Brain microvascular endothelial cell (primary cell): Measurements from ENCODE around the gene COX8A.

Source experiments
- DNase-seq: peaks from one replicate; pipeline ENCODE4 v3.0.0-alpha.2; 2020
- H3K27ac ChIP-seq: fragments of 250-450 bp; sonication (Bioruptor Pico); 2 replicates; pipeline ENCODE4 v1.5.1; 2020; ENCODE audit warnings: mild to moderate bottlenecking, moderate library complexity
- H3K27me3 ChIP-seq: fragments of 250-450 bp; sonication (Bioruptor Pico); replicated peaks from 2 replicates; pipeline ENCODE4 v1.5.1; 2020; ENCODE audit warnings: mild to moderate bottlenecking
- H3K36me3 ChIP-seq: fragments of 250-450 bp; sonication (Bioruptor Pico); replicated peaks from 2 replicates; pipeline ENCODE4 v1.5.1; 2020; ENCODE audit warnings: mild to moderate bottlenecking
- H3K4me3 ChIP-seq: 2 replicates; pipeline ENCODE4 v1.5.1; 2011; ENCODE audit warnings: low read depth, mild to moderate bottlenecking, control low read depth, low read length, moderate library complexity
- CTCF ChIP-seq: IDR thresholded peaks from 2 replicates; pipeline ENCODE4 v1.5.1; 2011; ENCODE audit warnings: low read depth, mild to moderate bottlenecking, moderate library complexity, low read length, control low read depth, inconsistent platforms; ENCODE audit errors: missing control alignments
- in situ Hi-C: cut with HindIII; loops from 2 replicates; pipeline ENCODE4 v1.10.0; 2017; ENCODE audit warnings: low sequenced_read_pairs, low pct_ligation_motif_present

COX8A gene

GRCh38 chr11:63942803-63943202 is 31.6 kb upstream of the COX8A start:
- in situ Hi-C loops, result no loop called here
- no peak for TF ChIP-seq CTCF

GRCh38 chr11:63944987-63945386 is 29.4 kb upstream of the COX8A start:
- Histone ChIP-seq H3K4me3 (no peak overlapping the region), H3K36me3 (peaks cover 13% of the 10 kb centered on the region), H3K27ac (no peak overlapping the region), H3K27me3 (no peaks in the 10 kb centered on the region)
- in situ Hi-C loops, result no loop called here
- DNase-seq, result no peak
- TF ChIP-seq CTCF, result no peak

More at GRCh38 chr11:63942803-63943202, 31.6 kb upstream of the COX8A start:
- no peaks in the 10 kb centered on the region for H3K27me3 ChIP-seq
- H3K27ac ChIP-seq, result no peak overlapping the region
- no peak for DNase-seq
- no peak overlapping the region for H3K4me3 ChIP-seq
- peaks cover 9% of the 10 kb centered on the region for H3K36me3 ChIP-seq

GRCh38 chr11:63945477-63946163 is 28.8 kb upstream of the COX8A start:
- Histone ChIP-seq H3K27ac (no peak overlapping the region), H3K4me3 (no peak overlapping the region), H3K36me3 (peaks cover 13% of the 10 kb centered on the region), H3K27me3 (no peaks in the 10 kb centered on the region)
- DNase-seq, result peak; percentile 59
- in situ Hi-C loops, result no loop called here
- peak; percentile 76 for TF ChIP-seq CTCF

- H3K4me3 ChIP-seq, result no peak overlapping the region
- in situ Hi-C loops, result no loop called here
- TF ChIP-seq CTCF, result no peak
- H3K27me3 ChIP-seq, result no peaks in the 10 kb centered on the region
- peak; percentile 9 for DNase-seq
- H3K36me3 ChIP-seq, result peaks cover 41% of the 10 kb centered on the region
- no peak overlapping the region for H3K27ac ChIP-seq
These were observed 22.5 kb upstream of the COX8A start for GRCh38 chr11:63951779-63952536.

GRCh38 chr11:63952570-63952969 is 21.9 kb upstream of the COX8A start:
- peaks cover 38% of the 10 kb centered on the region for H3K36me3 ChIP-seq
- no peak for TF ChIP-seq CTCF
- no peaks in the 10 kb centered on the region for H3K27me3 ChIP-seq
- no peak overlapping the region for H3K4me3 ChIP-seq
- no peak overlapping the region for H3K27ac ChIP-seq
- no peak for DNase-seq
- in situ Hi-C loops, result no loop called here
